Measurements from ENCODE around the gene FBP2.

DNA sequence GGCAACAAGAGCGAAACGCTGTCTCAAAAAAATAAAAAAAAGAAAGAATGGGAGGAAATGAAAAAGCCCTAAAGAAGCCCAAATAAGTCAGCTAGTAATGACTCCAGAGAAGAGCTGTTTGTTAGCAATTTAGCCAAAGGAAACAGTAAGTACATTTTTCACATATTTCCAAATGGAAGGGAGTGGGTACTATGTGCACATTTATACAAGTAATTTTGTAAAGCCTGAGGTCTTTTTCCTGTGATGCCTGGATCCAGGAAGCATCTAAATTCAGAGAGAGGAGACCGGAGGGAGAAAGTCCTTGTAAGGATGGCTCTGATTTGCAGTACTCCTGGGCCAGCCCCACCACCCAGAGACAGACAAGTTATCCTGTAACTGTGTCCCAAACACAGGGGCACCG is 31.0 kb upstream of the FBP2 start:
- TF ChIP-seq, protein P1, sequence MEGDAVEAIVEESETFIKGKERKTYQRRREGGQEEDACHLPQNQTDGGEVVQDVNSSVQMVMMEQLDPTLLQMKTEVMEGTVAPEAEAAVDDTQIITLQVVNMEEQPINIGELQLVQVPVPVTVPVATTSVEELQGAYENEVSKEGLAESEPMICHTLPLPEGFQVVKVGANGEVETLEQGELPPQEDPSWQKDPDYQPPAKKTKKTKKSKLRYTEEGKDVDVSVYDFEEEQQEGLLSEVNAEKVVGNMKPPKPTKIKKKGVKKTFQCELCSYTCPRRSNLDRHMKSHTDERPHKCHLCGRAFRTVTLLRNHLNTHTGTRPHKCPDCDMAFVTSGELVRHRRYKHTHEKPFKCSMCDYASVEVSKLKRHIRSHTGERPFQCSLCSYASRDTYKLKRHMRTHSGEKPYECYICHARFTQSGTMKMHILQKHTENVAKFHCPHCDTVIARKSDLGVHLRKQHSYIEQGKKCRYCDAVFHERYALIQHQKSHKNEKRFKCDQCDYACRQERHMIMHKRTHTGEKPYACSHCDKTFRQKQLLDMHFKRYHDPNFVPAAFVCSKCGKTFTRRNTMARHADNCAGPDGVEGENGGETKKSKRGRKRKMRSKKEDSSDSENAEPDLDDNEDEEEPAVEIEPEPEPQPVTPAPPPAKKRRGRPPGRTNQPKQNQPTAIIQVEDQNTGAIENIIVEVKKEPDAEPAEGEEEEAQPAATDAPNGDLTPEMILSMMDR (IDR thresholded peaks at IDR 0.05), result no peak
- TF ChIP-seq POLR2A (IDR thresholded peaks at IDR 0.05), result no peak
- TF ChIP-seq POLR2AphosphoS5 (IDR thresholded peaks at IDR 0.05; ENCODE audit: insufficient read depth in 1 of 2, low read depth in 1 of 2), result no peak

Data from vagina (tissue), 2 donors.